ENCODE measurements around the gene PLEKHN1. TPM values are rescaled to one million over a fixed set of nuclear protein-coding genes. Genes with fewer than 3 reads are reported as not detected.

The PLEKHN1 gene
- total RNA-seq, 1 donor from 2014 or later: 13.2 TPM

- H3K27me3 ChIP-seq (ENCODE audit: control insufficient read depth, insufficient read depth, low read length): peaks cover 19% of the 10 kb centered on the region
- H3K36me3 ChIP-seq (ENCODE audit: control insufficient read depth, insufficient read depth, low read length): no peaks in the 10 kb centered on the region
- TF ChIP-seq CTCF (IDR thresholded peaks at IDR 0.05; ENCODE audit: insufficient read depth, low read length, poor library complexity, severe bottlenecking): no peak
- H3K4me3 ChIP-seq (ENCODE audit: low read depth, low read length): peak overlapping the region; percentile 59
- no peak for DNase-seq (ENCODE audit: low read depth)
These were observed 520 bp downstream of the PLEKHN1 start for GRCh38 chr1:966704-967300.

GRCh38 chr1:967466-968343 lies 1.4 kb downstream of the PLEKHN1 start:
- no peak for DNase-seq (ENCODE audit: low read depth)
- Histone ChIP-seq H3K36me3 (ENCODE audit: control insufficient read depth, insufficient read depth, low read length) (no peaks in the 10 kb centered on the region), H3K4me3 (ENCODE audit: low read depth, low read length) (no peak overlapping the region), H3K27me3 (ENCODE audit: control insufficient read depth, insufficient read depth, low read length) (peaks cover 19% of the 10 kb centered on the region)
- TF ChIP-seq CTCF (IDR thresholded peaks at IDR 0.05; ENCODE audit: insufficient read depth, low read length, poor library complexity, severe bottlenecking): no peak

GRCh38 chr1:969260-969855 lies 3.1 kb downstream of the PLEKHN1 start:
- no peak overlapping the region for H3K4me3 ChIP-seq (ENCODE audit: low read depth, low read length)
- H3K36me3 ChIP-seq (ENCODE audit: control insufficient read depth, insufficient read depth, low read length): no peaks in the 10 kb centered on the region
- no peak for DNase-seq (ENCODE audit: low read depth)
- H3K27me3 ChIP-seq (ENCODE audit: control insufficient read depth, insufficient read depth, low read length): peaks cover 19% of the 10 kb centered on the region
- no peak for TF ChIP-seq CTCF (IDR thresholded peaks at IDR 0.05; ENCODE audit: insufficient read depth, low read length, poor library complexity, severe bottlenecking)

- no peaks in the 10 kb centered on the region for H3K36me3 ChIP-seq (ENCODE audit: control insufficient read depth, insufficient read depth, low read length)
- no peak for DNase-seq (ENCODE audit: low read depth)
- no peak overlapping the region for H3K4me3 ChIP-seq (ENCODE audit: low read depth, low read length)
- no peak for TF ChIP-seq CTCF (IDR thresholded peaks at IDR 0.05; ENCODE audit: insufficient read depth, low read length, poor library complexity, severe bottlenecking)
- H3K27me3 ChIP-seq (ENCODE audit: control insufficient read depth, insufficient read depth, low read length): peaks cover 19% of the 10 kb centered on the region
These were observed 4.1 kb downstream of the PLEKHN1 start for GRCh38 chr1:970242-970972.

GRCh38 chr1:970973-971730 lies 4.9 kb downstream of the PLEKHN1 start:
- H3K27me3 ChIP-seq (ENCODE audit: control insufficient read depth, insufficient read depth, low read length): peaks cover 19% of the 10 kb centered on the region
- no peaks in the 10 kb centered on the region for H3K36me3 ChIP-seq (ENCODE audit: control insufficient read depth, insufficient read depth, low read length)
- H3K4me3 ChIP-seq (ENCODE audit: low read depth, low read length): no peak overlapping the region
- no peak for DNase-seq (ENCODE audit: low read depth)
- no peak for TF ChIP-seq CTCF (IDR thresholded peaks at IDR 0.05; ENCODE audit: insufficient read depth, low read length, poor library complexity, severe bottlenecking)

All from kidney epithelial cell (primary cell).